ENCODE measurements around the gene RALGPS2.
"Not testable (repeated sequence)": the region's sequence is repeated elsewhere in the genome, so short reads cannot be mapped to it uniquely, and the experiment has no call there.

RALGPS2 gene

DNA sequence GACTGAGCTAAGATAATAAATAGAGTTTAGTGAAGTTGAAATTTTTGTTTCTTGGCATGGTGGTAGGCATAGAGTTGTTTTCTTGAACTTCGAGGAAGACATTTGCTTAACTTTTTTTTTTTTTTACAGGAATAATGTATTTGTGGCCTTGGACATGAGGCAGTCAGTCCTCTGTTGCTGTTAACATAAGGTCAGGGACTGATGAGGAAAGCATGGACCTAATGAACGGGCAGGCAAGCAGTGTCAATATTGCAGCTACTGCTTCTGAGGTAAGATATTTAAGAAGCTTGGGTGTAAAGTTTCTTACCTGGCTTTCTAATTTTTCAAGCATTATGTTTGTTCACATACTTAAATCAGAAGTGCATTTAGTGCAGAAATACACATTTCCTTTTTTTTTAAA is 51.5 kb downstream of the RALGPS2 start:
- no peak for DNase-seq (ENCODE audit: low read depth, low spot score)

DNA sequence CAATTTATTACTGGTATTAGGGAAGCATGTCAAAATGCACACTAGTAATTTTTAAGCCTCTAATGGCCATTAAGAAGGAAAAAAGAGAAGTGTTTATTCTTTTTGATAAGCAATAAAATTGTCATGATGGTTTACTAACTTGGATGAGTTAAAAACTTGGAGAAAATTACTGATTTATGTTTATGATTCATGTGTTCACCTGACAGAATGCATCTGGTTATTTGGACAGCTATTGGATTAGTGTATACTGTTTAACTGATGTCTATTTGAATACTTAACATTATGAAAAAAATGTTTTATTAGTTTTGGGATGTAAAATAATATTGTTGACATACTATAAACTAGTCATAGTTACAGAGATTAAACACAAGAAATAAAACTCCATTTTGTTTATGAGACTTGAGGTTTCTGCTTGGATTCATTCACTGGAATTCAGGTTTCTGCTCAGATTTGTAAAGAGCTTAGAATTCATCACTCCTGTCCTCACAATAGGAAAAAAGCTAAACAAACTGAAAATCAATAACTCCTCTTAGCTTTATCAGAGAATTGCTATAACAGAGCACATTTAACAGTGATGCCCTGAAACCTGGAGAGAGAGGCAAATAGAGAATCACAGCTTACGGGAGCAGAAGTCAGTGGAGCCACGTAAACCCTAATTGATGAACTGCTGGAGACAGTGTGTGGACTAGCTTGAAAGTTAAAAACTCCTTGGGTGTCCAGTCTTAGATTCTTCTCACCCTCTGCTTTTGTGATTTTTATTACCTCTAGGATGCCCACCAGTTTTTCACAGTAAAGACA is 56.7 kb downstream of the RALGPS2 start:
- DNase-seq (ENCODE audit: low read depth, low spot score): no peak

DNA sequence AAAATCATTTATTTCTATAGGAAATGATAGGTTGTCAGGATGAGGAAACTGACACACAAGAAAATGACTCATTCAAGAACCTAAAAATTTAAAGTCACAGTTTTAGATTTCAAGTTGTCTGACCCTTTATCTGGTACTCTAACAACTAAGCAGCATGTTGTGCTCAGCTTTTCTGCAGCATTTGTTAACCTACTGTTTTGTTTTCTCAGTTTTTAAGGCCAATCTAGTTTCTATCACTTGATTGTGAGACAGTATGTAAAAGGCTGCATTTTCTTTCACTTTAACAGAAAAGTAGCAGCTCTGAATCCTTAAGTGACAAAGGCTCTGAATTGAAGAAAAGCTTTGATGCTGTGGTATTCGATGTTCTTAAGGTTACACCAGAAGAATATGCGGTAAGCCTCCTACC is 59.1 kb downstream of the RALGPS2 start:
- DNase-seq (ENCODE audit: low read depth, low spot score): no peak

DNA sequence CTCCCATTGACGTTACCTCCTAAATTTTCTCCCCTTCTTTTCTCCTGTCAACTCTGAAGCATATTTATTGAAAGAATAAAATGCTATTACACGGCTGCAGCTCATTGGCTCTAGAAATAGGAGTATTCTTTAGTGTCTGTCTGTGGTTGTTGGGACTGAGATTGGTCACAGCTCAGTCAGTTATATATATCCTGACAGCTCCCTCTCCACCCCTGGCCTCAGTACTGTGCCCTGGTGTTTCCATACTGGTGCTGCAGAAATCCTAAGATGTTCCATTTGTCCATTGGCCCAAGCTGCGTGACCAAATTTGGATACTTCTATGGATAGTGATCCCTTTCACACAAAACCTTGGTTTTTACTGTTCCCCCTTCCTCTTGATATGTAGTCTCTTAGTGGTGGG is 67.3 kb downstream of the RALGPS2 start:
- DNase-seq (ENCODE audit: low read depth, low spot score): no peak

DNA sequence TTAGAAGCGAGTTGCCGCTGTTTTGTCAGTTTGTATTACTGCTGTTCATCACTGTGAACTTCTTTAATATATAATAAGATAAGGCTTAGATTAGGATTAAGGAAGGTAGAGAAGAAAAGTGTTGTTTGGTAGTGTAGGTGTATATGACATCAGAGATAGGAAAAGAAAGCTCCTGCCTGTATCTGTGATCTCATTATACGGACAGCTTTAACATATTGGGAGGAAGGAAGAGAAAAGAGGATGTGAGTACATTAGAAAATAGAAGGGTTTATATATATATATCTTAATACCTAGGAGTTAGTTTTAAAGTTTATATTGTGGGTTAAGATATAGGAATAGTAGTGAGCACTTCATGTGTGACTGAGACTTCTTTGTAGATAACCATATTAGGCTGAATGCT is 71.0 kb downstream of the RALGPS2 start:
- no peak for DNase-seq (ENCODE audit: low read depth, low spot score)

DNA sequence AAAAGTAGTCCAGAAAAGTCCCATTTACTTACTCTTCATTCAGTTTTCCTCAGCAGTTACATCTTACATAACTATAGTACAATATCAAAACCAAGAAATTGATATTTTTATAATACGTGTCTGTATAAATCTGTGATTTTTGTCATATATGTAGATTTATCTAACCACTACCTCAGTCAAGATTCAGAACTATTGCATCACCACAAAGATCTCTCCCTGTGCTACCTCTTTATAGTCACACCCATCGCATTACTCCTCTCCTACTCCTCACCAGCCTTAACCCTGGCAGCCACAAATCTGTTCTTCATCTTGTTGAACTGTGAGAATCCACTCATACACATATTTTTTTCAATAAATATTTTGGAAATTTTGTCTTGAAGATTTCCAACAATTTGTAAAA is 72.5 kb downstream of the RALGPS2 start:
- no peak for DNase-seq (ENCODE audit: low read depth, low spot score)

DNA sequence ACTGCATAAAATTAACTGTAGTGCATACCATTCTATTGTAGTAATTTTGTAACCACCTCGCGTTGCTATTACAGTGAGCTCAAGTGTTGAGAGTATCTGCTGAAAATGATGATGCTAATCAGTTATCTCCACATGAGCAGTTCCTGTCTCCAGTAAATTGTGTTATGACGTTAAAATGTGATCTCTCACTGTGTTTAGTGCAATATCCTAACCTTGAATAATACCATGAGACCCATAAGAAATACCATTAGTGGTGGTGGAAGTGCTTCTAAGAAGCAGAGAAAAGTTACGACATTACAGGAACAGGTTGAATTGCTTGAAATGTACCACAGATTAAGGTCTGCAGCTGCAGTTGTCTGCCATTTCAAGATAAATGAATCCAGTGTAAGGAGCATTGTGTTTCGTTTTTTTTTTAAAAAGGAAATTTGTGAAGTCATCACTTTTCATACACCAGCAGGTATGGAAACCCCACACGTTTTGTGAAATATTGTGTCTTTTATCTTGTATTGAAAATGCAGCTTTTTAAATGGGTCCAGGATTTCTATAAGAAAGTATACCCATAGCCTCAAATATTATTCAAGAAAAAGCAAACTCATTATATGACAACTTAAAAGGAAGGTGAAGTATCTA is 73.3 kb downstream of the RALGPS2 start:
- no peak for DNase-seq (ENCODE audit: low read depth, low spot score)

DNA sequence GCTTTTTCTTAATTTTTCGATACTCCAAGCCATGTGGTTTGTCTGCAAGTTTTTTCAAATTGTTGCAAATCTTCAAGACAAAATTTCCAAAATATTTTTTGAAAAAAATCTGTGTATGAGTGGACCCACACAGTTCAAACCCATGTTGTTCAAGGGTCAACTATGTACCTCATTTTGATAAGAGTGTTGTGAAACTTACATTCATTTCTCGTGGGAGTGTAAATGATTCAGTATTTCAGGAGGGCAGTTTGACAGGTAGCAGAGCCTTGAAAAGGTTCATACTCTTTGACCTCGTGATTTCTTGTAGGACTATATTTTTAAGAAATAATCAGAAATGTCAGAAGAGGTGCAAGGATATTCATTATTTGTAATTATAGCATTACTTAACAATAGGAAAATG is 77.8 kb downstream of the RALGPS2 start:
- no peak for DNase-seq (ENCODE audit: low read depth, low spot score)

DNA sequence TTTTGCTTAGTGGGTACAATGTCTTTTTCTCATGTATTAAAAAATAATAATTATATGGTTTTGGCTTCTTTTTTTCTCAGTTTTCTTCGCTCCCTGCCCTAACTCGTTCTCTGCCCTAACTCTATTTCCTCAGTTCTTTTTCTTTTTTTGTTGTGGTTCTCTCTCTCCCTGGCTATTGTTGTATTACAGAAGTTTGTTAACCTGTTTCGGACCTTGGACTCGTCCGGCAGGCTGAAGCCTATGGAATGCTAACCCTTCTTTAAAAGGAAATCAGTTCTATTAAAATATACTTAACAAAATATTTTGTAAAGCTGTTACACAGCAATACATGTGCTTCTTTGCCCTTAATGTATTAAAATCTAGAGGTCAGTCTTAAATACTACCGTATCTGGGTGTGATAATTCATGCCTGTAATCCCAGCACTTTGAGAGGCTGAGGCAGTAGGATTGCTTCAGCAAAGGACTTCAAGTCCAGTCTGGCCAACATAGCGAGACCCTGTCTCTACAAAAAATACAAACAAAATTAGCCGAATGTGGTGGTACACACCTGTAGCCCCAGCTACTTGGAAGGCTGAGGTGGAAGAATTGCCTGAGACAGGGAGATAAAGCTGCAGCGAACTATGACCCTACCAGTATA is 81.7 kb downstream of the RALGPS2 start:
- no peak for DNase-seq (ENCODE audit: low read depth, low spot score)

DNA sequence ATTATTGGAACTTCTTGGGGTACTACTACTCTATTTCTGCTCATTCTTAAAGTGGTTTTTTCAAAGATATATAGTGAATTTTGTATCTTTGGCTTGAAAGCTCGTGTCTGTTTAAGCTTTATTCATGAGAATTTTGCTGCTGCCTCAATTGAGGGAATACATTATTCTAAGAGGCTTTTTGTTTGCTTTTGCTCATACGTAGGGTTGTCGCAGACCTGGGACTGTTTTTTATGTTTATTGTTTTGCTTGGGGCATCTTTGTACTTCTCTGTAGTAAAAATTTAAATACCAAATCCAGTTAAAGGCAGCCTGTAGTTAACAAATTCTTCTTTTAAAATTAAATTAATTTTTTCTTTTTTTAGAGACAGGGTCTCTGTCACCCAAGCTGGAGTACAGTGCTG is 83.5 kb downstream of the RALGPS2 start:
- DNase-seq (ENCODE audit: low read depth, low spot score): no peak

DNA sequence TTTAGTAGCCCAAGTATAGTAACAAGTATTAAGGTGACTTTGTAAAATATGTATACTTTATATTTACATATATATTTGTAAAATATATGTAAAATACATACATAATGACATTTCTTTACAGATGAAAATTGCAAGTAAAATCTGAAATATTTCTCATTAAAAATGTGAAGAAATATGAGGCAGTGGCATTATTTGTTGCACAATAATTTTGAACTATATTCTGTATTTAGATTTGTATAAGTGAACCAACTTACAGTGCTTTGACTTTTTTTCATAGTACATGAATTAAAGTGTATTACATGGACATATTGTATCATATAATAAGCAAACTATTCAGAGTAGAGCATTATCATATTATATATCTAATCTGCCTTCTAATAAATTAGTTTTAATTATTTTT is 85.5 kb downstream of the RALGPS2 start:
- no peak for DNase-seq (ENCODE audit: low read depth, low spot score)

DNA sequence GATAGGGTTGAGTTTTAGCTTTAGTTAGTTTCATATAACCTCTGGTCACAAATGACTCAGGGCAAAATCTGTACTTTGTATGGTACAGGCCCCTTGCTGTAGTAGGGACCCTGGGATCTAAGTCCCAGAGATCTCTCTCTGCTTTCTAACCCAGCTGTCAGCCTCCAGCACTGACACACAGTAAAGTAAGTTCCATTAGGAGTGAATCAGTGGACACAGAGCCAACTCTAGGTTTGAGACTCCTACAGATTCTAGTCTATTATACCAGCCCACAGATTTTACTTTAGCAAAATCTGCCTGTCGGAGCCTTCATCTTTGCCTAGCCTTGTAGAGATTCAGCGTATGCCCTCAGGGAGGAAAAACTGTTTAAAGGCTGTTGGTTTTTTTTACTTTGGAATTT is 93.4 kb downstream of the RALGPS2 start:
- no peak for DNase-seq (ENCODE audit: low read depth, low spot score)

DNA sequence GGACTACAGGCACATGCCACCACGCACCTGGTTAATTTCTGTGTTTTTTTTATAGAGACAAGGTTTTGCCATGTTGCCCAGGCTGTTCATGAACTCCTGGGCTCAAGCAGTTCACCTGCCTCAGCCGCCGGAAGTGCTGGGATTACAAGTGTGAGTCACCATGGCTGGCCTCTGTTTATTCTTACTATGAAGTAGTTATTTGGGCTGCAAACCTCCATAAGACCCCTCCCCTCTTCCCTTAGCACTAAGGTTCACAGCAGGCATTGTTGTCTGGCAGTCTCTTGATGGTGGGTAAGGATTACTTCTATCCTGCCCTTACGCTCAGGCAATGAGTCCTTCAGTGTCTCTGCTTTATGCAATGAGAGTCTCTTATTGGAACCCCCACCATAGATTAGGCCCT is 94.1 kb downstream of the RALGPS2 start:
- no peak for DNase-seq (ENCODE audit: low read depth, low spot score)

DNA sequence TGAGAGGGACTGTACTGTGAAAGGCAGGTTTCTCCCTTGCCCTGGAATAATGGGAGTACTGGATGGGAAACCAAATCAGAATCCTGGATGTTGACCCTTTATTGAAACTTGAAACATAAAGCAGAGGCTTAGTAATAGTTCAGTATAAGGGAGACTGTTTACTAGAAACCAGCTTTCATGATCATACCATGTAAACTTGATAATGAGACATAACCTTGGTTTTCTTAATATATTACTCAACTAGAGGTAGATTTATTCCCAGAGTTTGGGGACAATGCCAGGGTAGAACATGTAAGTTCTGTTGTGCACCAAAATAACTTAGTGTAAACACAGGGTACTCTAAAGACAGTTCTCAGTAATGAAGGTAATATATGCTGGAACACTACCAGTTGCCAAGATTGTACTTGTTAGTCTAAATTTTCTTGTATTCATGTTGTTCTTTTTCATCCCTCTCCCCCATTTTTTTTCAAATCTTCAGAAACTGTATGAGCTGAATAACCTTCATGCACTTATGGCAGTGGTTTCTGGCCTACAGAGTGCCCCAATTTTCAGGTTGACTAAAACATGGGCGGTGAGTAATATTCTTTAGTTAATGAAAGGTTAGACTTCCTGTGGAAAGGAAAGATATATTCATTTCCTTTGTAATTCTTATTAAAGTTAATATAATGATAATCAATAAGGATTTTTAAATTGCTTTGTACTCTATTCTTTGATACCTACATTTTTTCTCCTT is 96.3 kb downstream of the RALGPS2 start:
- no peak for DNase-seq (ENCODE audit: low read depth, low spot score)

DNA sequence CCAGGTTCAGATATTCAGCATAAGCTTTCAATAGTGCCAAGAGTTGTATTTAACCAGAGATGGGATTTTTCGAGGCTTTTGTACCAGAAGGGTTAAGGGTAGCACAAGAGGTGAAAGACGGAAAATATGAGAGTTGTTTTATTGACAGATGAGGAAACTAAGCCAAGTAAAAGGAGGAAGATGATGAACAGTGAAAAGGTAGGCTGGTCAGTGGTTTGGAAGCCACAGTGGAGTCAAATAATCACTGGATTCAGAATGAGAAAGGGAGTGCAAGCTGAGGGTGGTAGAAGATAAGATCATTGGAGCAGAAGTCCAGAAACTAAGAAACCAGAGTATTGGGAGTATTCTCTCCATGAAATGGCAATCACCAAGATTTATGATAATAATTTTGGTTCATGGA is 100.1 kb downstream of the RALGPS2 start:
- no peak for DNase-seq (ENCODE audit: low read depth, low spot score)

DNA sequence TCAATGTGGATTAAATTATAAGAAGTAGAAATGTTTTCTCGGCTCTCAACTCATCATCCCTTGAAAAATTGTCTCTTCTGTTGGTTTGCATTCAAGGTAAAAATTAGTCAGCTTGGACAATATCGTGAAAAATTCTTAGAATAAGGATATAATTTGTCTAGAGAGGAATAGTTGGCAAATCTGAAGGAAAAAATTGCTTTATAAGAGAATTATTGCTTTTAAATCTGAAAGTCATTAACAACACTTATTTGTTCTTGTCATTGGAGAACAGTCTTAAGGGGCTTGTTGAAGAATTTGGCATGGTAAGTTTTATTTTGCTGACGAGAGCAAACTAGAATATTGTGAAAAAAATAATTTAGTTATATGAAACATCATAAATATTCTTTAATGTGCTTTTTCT is 119.4 kb downstream of the RALGPS2 start:
- no peak for DNase-seq (ENCODE audit: low read depth, low spot score)

DNA sequence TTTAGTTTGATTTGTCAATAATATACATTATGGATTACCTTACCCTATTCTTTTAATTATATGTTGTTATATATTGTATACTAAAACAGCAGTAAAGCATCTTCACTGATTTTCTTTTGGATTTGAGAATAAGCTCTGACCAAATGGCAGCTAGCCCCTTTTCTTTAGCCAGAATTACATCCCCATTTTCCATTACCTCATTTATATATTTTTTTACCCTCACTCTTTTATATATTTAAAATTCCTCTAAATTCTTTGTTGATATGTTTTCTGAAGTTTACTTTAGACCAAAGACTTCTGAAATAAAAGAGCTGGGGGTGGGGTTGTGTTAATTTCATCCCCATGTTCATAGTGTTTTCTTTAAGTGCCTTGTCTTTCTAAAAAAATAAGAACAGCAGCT is 121.3 kb downstream of the RALGPS2 start:
- no peak for DNase-seq (ENCODE audit: low read depth, low spot score)

DNA sequence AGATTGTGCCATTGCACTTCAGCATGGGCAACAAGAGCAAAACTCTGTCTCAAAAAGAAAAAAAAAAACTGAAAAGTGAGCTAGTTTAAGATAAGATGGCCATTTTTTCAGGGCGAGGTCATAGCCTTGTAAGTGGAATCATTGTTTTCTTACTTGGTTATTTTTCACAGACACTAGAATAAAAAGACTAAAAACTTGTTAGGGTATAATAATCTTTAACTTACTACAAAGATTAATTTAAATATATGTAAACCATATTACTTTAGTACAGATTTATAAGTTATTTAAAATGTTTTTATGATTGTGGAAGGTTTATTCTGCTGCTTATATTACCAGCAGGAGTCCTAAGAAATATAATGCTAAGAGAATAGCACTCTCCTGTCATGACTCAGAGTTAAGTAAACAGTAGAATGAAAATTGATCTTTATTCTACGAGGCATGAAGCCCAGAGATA is 122.4 kb downstream of the RALGPS2 start:
- no peak for DNase-seq (ENCODE audit: low read depth, low spot score)

DNA sequence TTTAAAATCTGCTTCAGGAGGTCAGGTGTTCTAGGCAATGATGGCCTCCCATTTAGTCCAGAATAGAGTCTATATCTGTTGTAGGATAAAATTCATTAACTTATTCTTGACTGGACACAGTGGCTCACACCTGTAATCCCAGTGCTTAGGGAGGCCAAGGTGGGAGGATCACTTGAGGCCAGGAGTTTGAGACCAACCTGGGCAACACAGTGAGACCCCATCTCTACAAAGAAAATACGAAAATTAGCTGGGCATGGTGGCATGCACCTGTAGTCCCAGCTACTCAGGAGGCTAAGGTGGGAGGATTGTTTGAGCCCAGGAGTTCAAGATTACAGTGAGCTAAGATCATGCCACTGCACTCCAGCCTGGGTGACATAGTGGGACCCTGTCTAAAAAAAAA is 122.9 kb downstream of the RALGPS2 start:
- DNase-seq (ENCODE audit: low read depth, low spot score): not testable (repeated sequence)

DNA sequence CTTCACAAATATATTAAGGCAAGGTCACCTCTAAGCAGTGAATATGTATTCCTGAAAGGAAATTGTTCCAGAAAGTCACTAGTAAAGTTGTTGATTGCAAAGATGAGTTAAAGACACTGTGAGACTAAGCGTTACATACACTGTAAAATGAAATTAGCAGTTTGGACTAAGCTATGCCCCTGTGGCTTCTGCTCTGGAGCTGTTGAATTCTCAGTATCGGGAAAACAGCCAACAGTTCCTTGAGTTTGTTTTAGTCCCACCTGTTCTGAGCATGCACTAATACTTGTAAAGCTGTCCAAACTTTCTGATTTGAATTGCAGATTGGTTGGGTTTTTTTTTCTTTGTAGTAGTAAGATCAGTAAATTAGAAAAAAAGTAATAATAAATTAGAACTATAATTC is 124.9 kb downstream of the RALGPS2 start:
- no peak for DNase-seq (ENCODE audit: low read depth, low spot score)

DNA sequence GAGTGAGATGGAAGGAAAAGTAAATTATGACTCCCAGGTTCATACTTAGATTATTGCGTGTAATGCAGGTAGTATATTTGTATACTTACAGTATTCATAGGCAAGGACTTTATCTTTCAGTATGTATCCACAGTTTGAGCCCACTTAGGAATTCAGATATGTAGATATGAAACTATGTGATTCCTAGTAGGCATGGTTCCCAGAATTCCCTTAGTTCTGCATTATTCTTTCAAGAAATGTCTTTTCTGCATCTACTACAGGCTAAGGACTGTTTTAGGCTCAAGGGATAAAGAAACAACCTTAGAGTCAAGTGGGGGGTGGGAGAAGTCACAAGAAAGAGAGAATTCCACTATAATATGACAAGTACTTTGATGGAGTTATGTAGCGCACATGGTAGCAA is 132.1 kb downstream of the RALGPS2 start:
- DNase-seq (ENCODE audit: low read depth, low spot score): no peak

DNA sequence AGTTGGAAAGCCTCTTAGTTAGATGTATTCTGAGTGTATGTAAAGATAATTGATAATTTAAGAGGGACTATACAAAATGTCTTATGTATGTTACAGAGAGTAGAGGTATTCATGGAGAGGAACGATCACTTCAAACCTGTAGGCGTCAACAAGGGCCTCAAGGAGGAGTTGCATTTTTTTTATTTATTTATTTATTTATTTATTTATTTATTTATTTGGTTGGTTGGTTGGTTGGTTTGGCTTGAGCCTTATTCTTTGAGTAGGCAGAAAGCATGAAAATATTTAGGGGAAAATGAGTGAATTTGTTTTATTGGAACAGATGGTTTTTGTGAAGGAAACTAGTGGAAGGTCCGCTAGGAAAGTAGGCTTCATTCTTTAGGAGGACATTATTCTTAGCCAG is 137.4 kb downstream of the RALGPS2 start:
- no peak for DNase-seq (ENCODE audit: low read depth, low spot score)

All from activated CD4-positive, CD25-positive, alpha-beta regulatory T cell treated with anti-CD3 and anti-CD28 coated beads, Interleukin-2, amount 50 U/mL, for 16 hours (primary cell).